Smooth muscle cell (in vitro differentiated cells): ENCODE results near the gene TRIM25. TPM values are rescaled to one million over a fixed set of nuclear protein-coding genes. Genes with fewer than 3 reads are reported as not detected.

Experiments
- DNase-seq: peaks from one replicate; lab custom pipeline; 2025; ENCODE audit not compliant: unreplicated experiment; lab: John Stamatoyannopoulos, UW
- H2AFZ ChIP-seq: fragments of 200-600 bp; sonication (generic); 2 replicates; pipeline ENCODE4 v1.6.0; 2016; ENCODE audit warnings: antibody characterized with exemption, low read depth, mild to moderate bottlenecking
- H3F3A ChIP-seq: fragments of 200-600 bp; sonication (generic); 2 replicates; pipeline ENCODE4 v1.6.0; 2017; ENCODE audit warnings: antibody characterized with exemption, low read depth
- H3K27ac ChIP-seq: fragments of 200-600 bp; sonication (generic); 2 replicates; pipeline ENCODE4 v1.5.1; 2016; ENCODE audit warnings: low read depth, mild to moderate bottlenecking
- H3K27me3 ChIP-seq: fragments of 200-600 bp; sonication (generic); 2 replicates; pipeline ENCODE4 v1.6.1; 2016; ENCODE audit warnings: low read depth, mild to moderate bottlenecking
- H3K36me3 ChIP-seq: fragments of 200-600 bp; sonication (generic); 2 replicates; pipeline ENCODE4 v1.5.1; 2016; ENCODE audit warnings: low read depth
- H3K4me1 ChIP-seq: fragments of 200-600 bp; sonication (generic); 2 replicates; pipeline ENCODE4 v1.5.1; 2016; ENCODE audit warnings: low read depth
- H3K4me2 ChIP-seq: fragments of 200-600 bp; sonication (generic); 2 replicates; pipeline ENCODE4 v1.6.0; 2016; ENCODE audit warnings: mild to moderate bottlenecking
- H3K4me3 ChIP-seq: fragments of 200-600 bp; sonication (generic); 2 replicates; pipeline ENCODE4 v1.5.1; 2016; ENCODE audit warnings: mild to moderate bottlenecking
- H3K79me2 ChIP-seq: fragments of 200-600 bp; sonication (generic); 2 replicates; pipeline ENCODE4 v1.6.0; 2016; ENCODE audit warnings: low read depth, mild to moderate bottlenecking
- H3K9ac ChIP-seq: fragments of 200-600 bp; sonication (generic); 2 replicates; pipeline ENCODE4 v1.6.0; 2016; ENCODE audit warnings: low read depth
- H3K9me3 ChIP-seq: fragments of 200-600 bp; sonication (generic); replicated peaks from 2 replicates; pipeline ENCODE4 v1.5.1; 2016; ENCODE audit warnings: low read depth
- H4K20me1 ChIP-seq: fragments of 200-600 bp; sonication (generic); 2 replicates; pipeline ENCODE4 v1.6.0; 2016; ENCODE audit warnings: low read depth
- CTCF ChIP-seq: fragments of 200-600 bp; sonication (generic); IDR thresholded peaks from 2 replicates; pipeline ENCODE4 v1.5.1; 2017; ENCODE audit warnings: borderline replicate concordance, mild to moderate bottlenecking, antibody characterized with exemption; ENCODE audit not compliant: insufficient read depth, poor library complexity, severe bottlenecking
- WGBS: methylation state at CpG from one replicate; pipeline ENCODE4 v1.1.7; 2016; ENCODE audit warnings: low lambda C conversion rate; 5-methylcytosine and 5-hydroxymethylcytosine counted together
- polyA plus RNA-seq: library from polyadenylated mRNA; unstranded; fragments of >200 nt; fragmentation: Nextera tagmentation; extraction: Ambion mirVana; gene quantifications from 2 replicates; pipeline ENCODE4 v1.2.1, GENCODE V29; 2016
- total RNA-seq: library from RNA; depleted of rRNA; stranded (reverse); fragments of >200 nt; gene quantifications from 2 replicates; pipeline ENCODE4 v1.2.3, GENCODE V29; 2014

The TRIM25 gene
- total and polyA plus RNA-seq, 2 experiments from 2014 or later, result 2.6 to 7.1 TPM

GRCh38 chr17:56903560-56903959 lies 10.3 kb downstream of the TRIM25 start:
- H3K27ac ChIP-seq, result no peak overlapping the region
- WGBS, result 89% methylated on average over 5 of the region's 5 CpGs
- H3K4me1 ChIP-seq, result no peaks in the 10 kb centered on the region
- no peaks in the 10 kb centered on the region for H3K9me3 ChIP-seq
- H3K27me3 ChIP-seq, result no peaks in the 10 kb centered on the region
- no peaks in the 10 kb centered on the region for H3K79me2 ChIP-seq
- H3K9ac ChIP-seq, result no peak overlapping the region
- no peak overlapping the region for H3K4me2 ChIP-seq
- DNase-seq, result no peak
- H3K36me3 ChIP-seq, result peaks cover 8% of the 10 kb centered on the region
- H4K20me1 ChIP-seq, result no peaks in the 10 kb centered on the region
- TF ChIP-seq CTCF, result no peak
- no peak overlapping the region for H2AFZ ChIP-seq
- no peaks in the 10 kb centered on the region for H3F3A ChIP-seq
- H3K4me3 ChIP-seq, result no peak overlapping the region

- Histone ChIP-seq H2AFZ (no peak overlapping the region), H3K27me3 (no peaks in the 10 kb centered on the region), H3K9ac (no peak overlapping the region), H3K4me2 (no peak overlapping the region), H3K79me2 (no peaks in the 10 kb centered on the region), H4K20me1 (no peaks in the 10 kb centered on the region), H3K27ac (no peak overlapping the region), H3F3A (no peaks in the 10 kb centered on the region), H3K4me3 (no peak overlapping the region), H3K36me3 (peaks cover 7% of the 10 kb centered on the region), H3K4me1 (no peaks in the 10 kb centered on the region), H3K9me3 (no peaks in the 10 kb centered on the region)
- DNase-seq, result no peak
- no peak for TF ChIP-seq CTCF
- WGBS, result 84% methylated on average over 4 of the region's 4 CpGs
Measured at GRCh38 chr17:56902348-56902747, 11.5 kb downstream of the TRIM25 start.

GRCh38 chr17:56899403-56899802 lies 14.4 kb downstream of the TRIM25 start:
- H3K79me2 ChIP-seq, result no peaks in the 10 kb centered on the region
- DNase-seq, result no peak
- no peaks in the 10 kb centered on the region for H3K4me1 ChIP-seq
- no peak for TF ChIP-seq CTCF
- no peaks in the 10 kb centered on the region for H4K20me1 ChIP-seq
- H3K4me2 ChIP-seq, result no peak overlapping the region
- no peak overlapping the region for H2AFZ ChIP-seq
- H3K27ac ChIP-seq, result no peak overlapping the region
- H3K9ac ChIP-seq, result no peak overlapping the region
- H3K36me3 ChIP-seq, result no peaks in the 10 kb centered on the region
- H3K4me3 ChIP-seq, result no peak overlapping the region
- 99% methylated on average over 7 of the region's 7 CpGs for WGBS
- H3K9me3 ChIP-seq, result no peaks in the 10 kb centered on the region
- no peaks in the 10 kb centered on the region for H3K27me3 ChIP-seq
- no peaks in the 10 kb centered on the region for H3F3A ChIP-seq

- no peaks in the 10 kb centered on the region for H3K36me3 ChIP-seq
Measured at GRCh38 chr17:56898874-56899273, 15.0 kb downstream of the TRIM25 start.

More at GRCh38 chr17:56898874-56899273, 15.0 kb downstream of the TRIM25 start:
- Histone ChIP-seq H3K79me2 (no peaks in the 10 kb centered on the region), H3F3A (no peaks in the 10 kb centered on the region), H3K4me3 (no peak overlapping the region), H3K4me1 (no peaks in the 10 kb centered on the region), H3K27ac (no peak overlapping the region), H3K27me3 (no peaks in the 10 kb centered on the region), H3K4me2 (no peak overlapping the region), H2AFZ (no peak overlapping the region), H4K20me1 (no peaks in the 10 kb centered on the region), H3K9ac (no peak overlapping the region), H3K9me3 (no peaks in the 10 kb centered on the region)
- 83% methylated on average over 9 of the region's 9 CpGs for WGBS
- DNase-seq, result no peak
- TF ChIP-seq CTCF, result no peak
